NCI-H526 (cell line): ENCODE measurements around the gene SEMA4G.

Source experiments
- DNase-seq, 2 experiments: peaks; one replicate each; lab custom pipeline; 2025; lab: John Stamatoyannopoulos, UW

SEMA4G gene

DNA sequence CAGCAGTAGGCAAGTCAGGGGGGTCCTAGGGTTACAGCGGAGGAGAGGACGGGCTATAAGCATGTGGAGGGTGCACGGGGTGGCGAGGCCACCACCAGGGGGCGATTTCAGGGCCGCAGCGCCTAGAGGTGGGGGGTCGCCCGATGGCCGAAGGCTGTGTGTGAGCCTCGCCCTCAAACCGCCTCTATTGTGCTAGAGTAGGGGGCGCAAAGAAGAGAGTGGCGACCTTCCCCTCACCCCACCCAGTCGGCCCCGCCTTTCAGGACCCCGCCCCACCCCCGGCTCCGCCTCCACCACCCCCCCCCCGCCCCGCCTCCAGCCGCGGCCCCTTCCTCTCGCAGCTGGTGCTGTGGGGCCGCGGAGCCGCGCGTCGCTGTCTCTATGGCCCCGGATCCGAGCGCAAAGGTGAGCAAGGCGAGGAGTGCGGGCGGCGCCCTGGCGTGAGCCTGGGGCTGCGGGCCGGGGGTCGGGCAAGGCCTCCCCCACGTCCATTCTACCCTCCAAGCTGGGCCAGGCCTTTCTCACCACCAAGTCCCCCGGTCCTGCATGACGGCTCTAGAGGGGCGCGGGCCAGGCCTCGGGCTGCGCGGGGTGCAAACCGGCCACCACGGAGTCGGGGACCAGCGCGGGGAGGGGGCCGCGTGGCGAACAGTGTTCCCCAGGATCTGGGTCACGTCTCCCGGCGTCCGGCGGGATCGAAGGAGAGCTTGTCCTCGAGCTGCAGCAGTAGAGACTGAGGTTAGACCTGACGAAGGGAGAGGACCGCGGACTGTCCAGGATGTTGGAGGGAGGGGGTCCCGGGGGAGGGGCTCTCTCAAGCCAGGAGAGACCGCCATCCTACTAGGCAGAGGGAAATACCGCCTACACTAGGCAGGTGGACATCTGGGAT is at the start of gene SEMA4G:
Gene SEMA4G, plus strand, starts transcription at position 318 of the 889 bp plus-strand sequence. CDS start 3,409 bp downstream, outside the sequence.
- peak; percentile 4 to 66 for DNase-seq

- DNase-seq: no peak
Observed at GRCh38 chr10:100923580-100923979, 45.7 kb upstream of the SEMA4G start.

DNA sequence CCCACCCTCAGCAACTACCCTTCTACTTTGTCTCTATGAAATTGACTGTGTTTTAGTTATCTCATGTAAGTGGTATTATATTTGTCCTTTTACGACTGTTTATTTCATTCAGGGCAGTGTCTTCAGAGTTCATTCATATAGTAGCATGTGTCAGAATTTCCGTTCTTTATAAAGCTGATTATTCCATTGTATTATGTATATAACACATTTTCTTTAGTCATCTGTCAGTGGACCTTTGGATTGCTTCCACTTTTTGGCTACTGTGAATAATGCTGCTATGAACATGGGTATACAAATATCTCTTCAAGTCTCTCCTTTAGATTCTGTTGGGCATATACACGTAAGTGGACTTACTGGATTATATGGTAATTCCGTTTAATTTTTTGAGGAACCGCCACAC is 42.0 kb upstream of the SEMA4G start:
- no peak for DNase-seq

GRCh38 chr10:100928039-100928438 is 41.3 kb upstream of the SEMA4G start:
- DNase-seq: no peak

DNA sequence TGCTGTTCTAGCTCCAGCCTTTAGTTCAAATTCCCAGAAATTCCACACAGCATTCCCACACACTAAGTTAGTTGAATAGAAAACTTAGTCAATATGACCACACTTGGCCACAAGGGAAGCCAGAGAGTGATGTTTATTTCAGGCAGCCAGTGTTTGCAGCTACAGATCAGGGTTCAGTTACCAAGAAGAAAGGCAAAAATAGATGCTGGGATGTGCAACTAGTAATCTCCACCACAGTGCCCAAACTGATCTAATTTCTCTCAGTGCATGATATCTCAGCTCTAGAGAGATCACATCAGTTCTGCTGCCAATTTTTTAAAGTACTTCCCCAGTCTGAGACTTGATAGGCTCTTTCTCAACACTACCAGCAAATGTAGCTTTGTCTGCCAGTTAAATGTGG is 38.9 kb upstream of the SEMA4G start:
- DNase-seq: no peak

DNA sequence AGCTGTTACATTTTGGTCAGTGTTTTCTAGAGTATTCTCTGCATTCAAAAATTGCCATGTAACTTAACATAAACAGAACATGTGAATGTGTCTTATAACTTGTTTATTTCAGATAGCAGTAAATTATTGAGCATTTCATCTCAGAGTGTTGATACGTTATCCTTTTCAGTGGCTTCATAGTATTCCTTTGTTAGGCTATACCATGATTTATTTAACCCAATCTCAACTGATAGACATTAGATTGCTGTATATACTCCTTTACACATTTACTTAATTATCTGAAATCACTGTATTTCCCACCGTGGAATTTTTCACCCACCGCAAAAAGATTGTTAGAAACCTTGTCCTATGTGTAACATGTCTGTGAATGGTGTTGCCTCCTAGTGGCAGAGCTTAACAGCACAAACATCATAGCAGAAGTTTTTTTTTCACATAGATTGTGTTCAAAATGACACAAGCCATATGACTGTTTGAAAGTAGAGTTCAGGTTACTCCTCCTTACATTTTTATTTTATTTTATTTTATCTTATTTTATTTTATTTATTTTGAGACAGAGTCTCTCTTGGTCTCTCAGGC is 35.1 kb upstream of the SEMA4G start:
- DNase-seq: peak in 1 of 2 experiments; percentile 0

- no peak for DNase-seq
Observed at GRCh38 chr10:100939763-100940344, 29.4 kb upstream of the SEMA4G start.

GRCh38 chr10:100942229-100942628 is 27.1 kb upstream of the SEMA4G start:
- no peak for DNase-seq

DNA sequence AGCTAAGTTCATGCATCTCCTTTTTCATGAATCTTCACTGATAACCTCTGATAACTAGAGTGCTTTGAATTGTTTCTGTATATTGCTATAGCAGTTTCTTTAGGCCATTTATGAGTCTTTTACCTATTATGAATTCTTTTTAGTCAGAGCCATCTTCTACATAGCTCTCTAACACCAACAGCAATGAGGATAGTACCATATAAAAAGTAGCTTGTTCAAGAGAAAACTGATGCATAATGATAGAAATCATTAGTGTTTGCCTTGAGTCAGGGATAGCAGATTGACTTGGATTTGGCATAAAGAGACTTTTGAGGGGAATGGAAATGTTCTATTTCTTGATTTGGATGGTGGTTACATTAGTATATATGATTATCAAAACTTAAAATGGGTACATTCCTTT is 25.8 kb upstream of the SEMA4G start:
- no peak for DNase-seq

GRCh38 chr10:100945754-100946153 is 23.6 kb upstream of the SEMA4G start:
- DNase-seq: no peak

- no peak for DNase-seq
Observed at GRCh38 chr10:100948916-100949315, 20.4 kb upstream of the SEMA4G start.

GRCh38 chr10:100960251-100960650 is 9.1 kb upstream of the SEMA4G start:
- no peak for DNase-seq

DNA sequence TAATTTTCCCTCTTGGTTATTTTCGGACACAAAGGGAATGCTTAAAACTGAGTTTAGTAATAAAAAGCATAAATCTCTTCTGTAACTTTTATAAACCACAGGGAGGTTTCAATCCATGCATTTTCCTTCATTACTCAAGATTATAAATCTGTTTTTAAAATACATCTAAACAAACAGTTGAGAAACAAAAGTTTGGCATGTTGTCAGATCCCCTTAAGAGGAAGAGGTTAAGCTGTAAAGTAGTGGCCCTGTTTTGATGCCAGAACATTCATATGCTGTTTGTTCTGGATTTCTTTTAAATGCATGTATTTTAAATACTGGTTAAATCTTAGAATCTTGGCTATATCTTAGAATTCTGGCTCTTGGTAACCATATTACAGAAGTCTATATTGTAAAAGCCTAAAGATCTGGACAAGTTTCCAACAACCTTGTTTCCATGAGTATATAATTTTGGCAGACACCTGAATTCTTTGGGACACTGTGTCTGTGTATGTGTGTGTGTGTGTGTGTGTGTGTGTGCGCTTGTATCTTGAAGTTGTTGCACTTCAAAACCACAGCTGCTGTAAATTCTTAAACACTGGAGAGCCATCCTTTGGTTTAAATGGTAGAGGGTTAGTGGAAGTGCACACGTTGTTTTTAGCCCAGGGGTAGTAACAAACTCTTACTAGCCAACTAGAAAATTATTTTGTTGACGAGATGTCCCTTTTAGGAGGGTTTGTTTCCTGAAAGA is 6.8 kb upstream of the SEMA4G start:
- no peak for DNase-seq

GRCh38 chr10:100963826-100964225 is 5.5 kb upstream of the SEMA4G start:
- no peak for DNase-seq

GRCh38 chr10:100965820-100966219 is 3.5 kb upstream of the SEMA4G start:
- DNase-seq: no peak

DNA sequence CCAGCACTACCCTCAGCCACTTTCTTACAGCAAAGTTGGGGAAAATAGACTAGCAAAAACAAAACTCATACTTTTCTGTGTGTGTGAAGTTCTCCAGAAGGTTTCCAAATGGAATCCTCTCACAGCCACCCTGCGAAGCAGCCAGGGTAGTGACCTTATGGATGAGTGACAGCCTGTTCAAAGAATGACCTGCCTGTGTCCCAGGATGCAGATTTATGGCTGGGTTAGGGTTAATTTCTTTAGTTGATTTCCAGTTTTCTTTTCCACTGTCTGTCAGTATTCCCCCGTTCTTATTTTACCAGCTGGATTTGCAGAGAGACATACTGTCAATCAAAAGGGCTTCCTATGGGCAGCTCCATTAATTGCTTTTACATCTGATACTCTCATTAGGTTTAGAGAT is 2.4 kb upstream of the SEMA4G start:
- no peak for DNase-seq

DNA sequence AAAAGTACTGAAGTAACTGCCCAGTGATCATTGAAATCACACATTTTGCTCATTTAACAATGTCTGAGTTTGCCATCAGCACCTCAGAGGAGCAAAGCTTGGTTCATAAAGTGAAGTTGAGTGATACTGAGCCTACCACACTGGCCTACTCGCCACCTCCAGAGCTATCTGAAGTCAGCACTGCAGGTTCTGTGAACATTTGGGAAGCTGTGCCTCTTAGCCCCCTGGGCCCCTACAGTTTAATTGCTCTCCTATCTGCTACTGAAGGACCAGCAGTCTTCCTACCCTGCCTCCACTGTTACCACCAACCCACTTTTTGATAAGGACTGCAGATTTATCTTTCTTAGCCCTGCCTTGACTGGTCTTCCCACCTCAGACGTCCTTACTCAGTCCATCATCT is 2.0 kb upstream of the SEMA4G start:
- no peak for DNase-seq

DNA sequence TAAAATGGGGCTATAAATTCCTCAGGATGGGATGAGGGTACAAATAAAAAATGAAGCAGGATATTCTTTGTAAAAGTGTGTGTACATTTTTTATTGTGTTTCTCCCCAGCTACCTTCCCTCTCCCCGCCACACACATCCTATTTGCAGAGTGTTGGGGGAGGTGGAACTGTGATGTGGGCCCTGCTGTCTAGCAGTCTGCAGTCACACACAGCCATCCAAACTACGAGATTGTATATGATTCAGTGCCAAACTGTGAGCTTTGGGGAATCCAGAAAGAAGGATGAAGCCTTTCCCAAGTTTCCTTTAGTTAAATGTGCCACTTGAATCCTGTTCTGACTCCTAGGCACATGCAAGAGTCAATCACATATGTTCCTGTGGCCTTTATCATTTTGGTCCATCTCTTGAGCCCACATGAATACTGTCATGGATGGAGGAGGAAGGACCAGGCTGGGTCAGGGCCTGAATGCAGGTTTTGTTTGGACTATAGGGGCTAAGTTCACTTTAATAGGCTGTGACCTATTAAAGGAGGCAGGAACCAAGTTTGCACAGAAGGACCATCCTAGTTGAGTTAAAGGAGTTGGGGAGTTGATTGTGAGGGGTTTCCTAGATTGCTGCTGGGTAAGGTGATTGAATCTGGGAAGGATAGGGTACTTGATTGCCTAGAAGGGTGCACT is 1.1 kb upstream of the SEMA4G start:
- no peak for DNase-seq

DNA sequence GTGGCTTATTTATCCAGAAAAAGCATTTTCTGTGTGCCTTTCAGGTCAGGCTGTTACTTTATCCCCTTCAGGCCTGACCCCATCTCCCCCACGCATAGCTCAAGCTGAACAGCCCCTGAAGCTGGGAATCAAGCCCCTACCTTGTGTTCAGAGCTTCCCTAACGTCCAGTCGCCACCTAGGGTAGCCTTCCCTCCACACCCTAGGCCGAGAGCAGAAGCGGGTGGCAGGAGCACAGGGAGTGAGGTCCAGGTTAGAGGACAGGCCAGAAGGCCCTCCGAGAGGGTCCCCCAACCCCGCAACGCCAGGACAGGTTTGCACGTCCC is 479 bp upstream of the SEMA4G start:
- peak in 1 of 2 experiments; percentile 32 for DNase-seq

GRCh38 chr10:100970076-100970913 is 991 bp downstream of the SEMA4G start:
- peak in 1 of 2 experiments; percentile 13 for DNase-seq
